Measurements from ENCODE around the gene VASH1. TPM values are rescaled to one million over a fixed set of nuclear protein-coding genes. Genes with fewer than 3 reads are reported as not detected.
A peak's percentile ranks its signal among the peaks of the same experiment; 100 is the strongest.

VASH1 gene
- total and polyA plus RNA-seq, 2 of the 13 experiments (the other 11 are each of a cell fraction or from before 2014, with no cell fraction given): 0.11 to 0.24 TPM

- no peak for TF ChIP-seq CBX5 (CRISPR knock-in tag; IDR thresholded peaks at IDR 0.05; ENCODE audit: borderline replicate concordance)
- peak; percentile 89 for TF ChIP-seq ZFP91 (CRISPR knock-in tag; IDR thresholded peaks at IDR 0.05; ENCODE audit: borderline replicate concordance)
- TF ChIP-seq SPEN (CRISPR knock-in tag; IDR thresholded peaks at IDR 0.05; ENCODE audit: low read depth): peak; percentile 94
- no peak for TF ChIP-seq NFRKB (IDR thresholded peaks at IDR 0.05)
- no peak for TF ChIP-seq PCBP2 (optimal IDR thresholded peaks at IDR 0.05; ENCODE audit: low read depth, low read length, poor library complexity, severe bottlenecking)
- peak; percentile 70 for TF ChIP-seq ZNF546 (CRISPR knock-in tag; conservative IDR thresholded peaks at IDR 0.05)
- peak; percentile 24; the same call in 1 of the 2 replicates for TF ChIP-seq ZSCAN12 (CRISPR knock-in tag; IDR thresholded peaks at IDR 0.05)
- no peak for TF ChIP-seq ZFP36 (IDR thresholded peaks at IDR 0.05; ENCODE audit: borderline replicate concordance, low read depth, low read length, partially characterized antibody)
- TF ChIP-seq BCL3 (CRISPR knock-in tag; IDR thresholded peaks at IDR 0.05): no peak; the same call in 1 of the 2 replicates
- peak; percentile 86; the same call in 1 of the 2 replicates for TF ChIP-seq ZKSCAN8 (CRISPR knock-in tag; IDR thresholded peaks at IDR 0.05; ENCODE audit: borderline replicate concordance)
- peak; percentile 89 for TF ChIP-seq DMAP1 (CRISPR knock-in tag; IDR thresholded peaks at IDR 0.05)
- peak; percentile 76; the same call in 1 of the 2 replicates for TF ChIP-seq TFDP1 (CRISPR knock-in tag; IDR thresholded peaks at IDR 0.05; ENCODE audit: borderline replicate concordance)
- peak; percentile 92 for TF ChIP-seq XRCC5 (optimal IDR thresholded peaks at IDR 0.05; ENCODE audit: low read length)
- no peak for TF ChIP-seq ZNF260 (CRISPR knock-in tag; IDR thresholded peaks at IDR 0.05; ENCODE audit: borderline replicate concordance, low read depth)
- TF ChIP-seq ZNF558 (CRISPR knock-in tag; IDR thresholded peaks at IDR 0.05; ENCODE audit: borderline replicate concordance): peak; percentile 93; the same call in 1 of the 2 replicates
- TF ChIP-seq, protein P1, sequence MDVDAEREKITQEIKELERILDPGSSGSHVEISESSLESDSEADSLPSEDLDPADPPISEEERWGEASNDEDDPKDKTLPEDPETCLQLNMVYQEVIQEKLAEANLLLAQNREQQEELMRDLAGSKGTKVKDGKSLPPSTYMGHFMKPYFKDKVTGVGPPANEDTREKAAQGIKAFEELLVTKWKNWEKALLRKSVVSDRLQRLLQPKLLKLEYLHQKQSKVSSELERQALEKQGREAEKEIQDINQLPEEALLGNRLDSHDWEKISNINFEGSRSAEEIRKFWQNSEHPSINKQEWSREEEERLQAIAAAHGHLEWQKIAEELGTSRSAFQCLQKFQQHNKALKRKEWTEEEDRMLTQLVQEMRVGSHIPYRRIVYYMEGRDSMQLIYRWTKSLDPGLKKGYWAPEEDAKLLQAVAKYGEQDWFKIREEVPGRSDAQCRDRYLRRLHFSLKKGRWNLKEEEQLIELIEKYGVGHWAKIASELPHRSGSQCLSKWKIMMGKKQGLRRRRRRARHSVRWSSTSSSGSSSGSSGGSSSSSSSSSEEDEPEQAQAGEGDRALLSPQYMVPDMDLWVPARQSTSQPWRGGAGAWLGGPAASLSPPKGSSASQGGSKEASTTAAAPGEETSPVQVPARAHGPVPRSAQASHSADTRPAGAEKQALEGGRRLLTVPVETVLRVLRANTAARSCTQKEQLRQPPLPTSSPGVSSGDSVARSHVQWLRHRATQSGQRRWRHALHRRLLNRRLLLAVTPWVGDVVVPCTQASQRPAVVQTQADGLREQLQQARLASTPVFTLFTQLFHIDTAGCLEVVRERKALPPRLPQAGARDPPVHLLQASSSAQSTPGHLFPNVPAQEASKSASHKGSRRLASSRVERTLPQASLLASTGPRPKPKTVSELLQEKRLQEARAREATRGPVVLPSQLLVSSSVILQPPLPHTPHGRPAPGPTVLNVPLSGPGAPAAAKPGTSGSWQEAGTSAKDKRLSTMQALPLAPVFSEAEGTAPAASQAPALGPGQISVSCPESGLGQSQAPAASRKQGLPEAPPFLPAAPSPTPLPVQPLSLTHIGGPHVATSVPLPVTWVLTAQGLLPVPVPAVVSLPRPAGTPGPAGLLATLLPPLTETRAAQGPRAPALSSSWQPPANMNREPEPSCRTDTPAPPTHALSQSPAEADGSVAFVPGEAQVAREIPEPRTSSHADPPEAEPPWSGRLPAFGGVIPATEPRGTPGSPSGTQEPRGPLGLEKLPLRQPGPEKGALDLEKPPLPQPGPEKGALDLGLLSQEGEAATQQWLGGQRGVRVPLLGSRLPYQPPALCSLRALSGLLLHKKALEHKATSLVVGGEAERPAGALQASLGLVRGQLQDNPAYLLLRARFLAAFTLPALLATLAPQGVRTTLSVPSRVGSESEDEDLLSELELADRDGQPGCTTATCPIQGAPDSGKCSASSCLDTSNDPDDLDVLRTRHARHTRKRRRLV (CRISPR knock-in tag; IDR thresholded peaks at IDR 0.05): no peak
- TF ChIP-seq KDM4B (CRISPR knock-in tag; IDR thresholded peaks at IDR 0.05): no peak
- no peak for TF ChIP-seq TEAD2 (CRISPR knock-in tag; IDR thresholded peaks at IDR 0.05)
Observed at GRCh38 chr14:76812422-76813383, 51.4 kb downstream of the VASH1 start, which contains the start of gene ANGEL1 (continued).
